HG03097 (cell line): Measurements from ENCODE around the gene NKD1.
A peak's percentile ranks its signal among the peaks of the same experiment; 100 is the strongest.
"Not testable (repeated sequence)": the region's sequence is repeated elsewhere in the genome, so short reads cannot be mapped to it uniquely, and the experiment has no call there.

Experiments
- ATAC-seq: cut with Tn5 transposase; IDR thresholded peaks from one replicate; pipeline ENCODE4 v1.9.1; 2021; ENCODE audit not compliant: unreplicated experiment, low FRiP score

The NKD1 gene, protein sequence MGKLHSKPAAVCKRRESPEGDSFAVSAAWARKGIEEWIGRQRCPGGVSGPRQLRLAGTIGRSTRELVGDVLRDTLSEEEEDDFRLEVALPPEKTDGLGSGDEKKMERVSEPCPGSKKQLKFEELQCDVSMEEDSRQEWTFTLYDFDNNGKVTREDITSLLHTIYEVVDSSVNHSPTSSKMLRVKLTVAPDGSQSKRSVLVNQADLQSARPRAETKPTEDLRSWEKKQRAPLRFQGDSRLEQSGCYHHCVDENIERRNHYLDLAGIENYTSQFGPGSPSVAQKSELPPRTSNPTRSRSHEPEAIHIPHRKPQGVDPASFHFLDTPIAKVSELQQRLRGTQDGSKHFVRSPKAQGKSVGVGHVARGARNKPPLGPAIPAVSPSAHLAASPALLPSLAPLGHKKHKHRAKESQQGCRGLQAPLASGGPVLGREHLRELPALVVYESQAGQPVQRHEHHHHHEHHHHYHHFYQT

DNA sequence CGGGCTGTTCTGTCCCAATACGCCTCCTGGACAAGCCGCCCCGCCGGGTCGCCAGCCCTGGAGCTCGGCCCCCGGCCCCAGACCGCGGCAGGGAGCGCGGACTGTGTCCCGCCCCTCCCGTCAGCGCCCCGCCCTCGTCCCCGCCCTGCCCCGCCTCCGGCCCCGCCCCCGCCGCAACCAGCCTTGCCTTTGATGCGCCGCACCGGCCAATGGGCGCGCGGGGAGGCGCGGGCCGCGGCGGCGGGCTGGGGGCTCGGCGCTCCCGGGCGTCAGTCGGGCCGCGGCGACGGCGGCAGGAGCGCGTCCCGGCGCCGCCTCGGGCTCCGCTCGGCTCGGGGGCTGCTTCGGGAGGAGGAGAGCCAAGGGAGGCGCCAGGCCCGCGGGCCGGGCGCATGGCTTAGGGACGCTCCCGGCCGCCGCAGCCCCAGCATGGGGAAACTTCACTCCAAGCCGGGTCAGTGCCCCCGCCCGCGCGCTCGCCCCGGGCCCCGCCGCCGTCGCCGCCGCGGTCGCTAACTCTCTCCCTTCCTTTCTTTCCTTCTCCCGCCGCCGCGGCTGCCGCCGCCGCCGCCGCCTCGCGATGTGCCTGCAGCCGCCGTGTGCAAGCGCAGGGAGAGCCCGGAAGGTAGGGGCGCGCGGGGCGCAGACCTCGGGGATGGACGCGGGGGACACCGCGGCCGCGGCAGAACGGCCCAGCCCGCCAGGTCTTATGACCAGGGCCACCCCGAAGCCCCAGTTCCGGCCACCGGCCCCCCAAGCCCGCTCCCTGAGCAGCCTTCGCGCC is at the start of gene NKD1:
NKD1 (plus strand) TSS at position 272 of the 784 bp plus-strand sequence; CDS start at position 430, 158 bp downstream.
- ATAC-seq: peak; percentile 48

DNA sequence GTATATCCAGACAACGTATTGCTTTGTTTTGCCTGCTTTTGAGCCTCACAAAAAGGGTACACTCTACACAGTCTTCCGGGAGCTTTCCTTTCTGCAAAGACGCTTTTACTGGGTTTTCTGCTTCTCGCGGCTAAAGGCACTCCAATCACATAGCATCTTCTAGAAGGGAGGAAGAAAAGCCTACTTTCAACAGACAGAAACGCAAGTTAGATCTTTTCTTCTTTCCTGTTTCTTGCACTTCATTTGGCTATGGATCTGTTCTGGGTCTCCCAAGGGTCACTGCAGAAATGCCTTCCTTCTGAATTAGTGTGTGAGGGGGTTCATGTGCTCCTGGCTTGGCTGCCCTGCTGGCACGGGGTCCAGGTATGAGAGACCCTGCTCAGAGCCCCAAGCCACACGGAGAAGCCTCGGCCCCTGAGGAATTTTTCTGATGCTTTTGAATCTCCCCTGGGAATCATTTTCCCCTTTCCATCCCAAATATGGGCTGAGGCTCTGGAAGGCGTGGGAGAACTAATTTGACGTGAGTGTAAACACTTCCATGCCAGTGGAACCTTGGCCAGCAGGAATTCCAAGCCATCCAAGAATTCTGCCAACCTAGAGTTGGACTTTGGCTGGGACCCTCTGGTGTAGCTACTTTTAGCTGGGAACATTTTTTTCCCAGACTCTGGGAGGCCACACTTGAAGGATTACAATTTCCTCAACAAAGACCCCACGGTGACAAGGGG is 49.6 kb upstream of the NKD1 start:
- no peak for ATAC-seq

DNA sequence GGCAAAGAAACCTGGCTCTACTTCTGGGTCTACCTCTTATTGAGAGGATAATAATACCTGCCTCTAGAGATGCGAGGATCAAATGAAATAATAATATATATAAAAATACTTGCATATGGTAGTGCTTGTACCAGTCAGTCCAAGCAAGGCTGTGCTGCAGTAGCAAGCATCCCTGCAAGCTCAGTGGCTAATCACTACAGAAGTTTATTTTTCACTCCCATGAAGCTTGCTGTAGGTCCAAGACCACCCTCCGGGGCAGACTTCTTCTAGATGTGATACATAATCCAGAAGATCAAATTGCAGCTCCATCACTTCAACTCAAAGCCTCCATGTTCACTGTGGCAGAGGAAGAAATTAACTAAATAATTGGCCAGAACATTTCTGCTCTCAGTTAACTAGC is 48.9 kb upstream of the NKD1 start:
- ATAC-seq: no peak

DNA sequence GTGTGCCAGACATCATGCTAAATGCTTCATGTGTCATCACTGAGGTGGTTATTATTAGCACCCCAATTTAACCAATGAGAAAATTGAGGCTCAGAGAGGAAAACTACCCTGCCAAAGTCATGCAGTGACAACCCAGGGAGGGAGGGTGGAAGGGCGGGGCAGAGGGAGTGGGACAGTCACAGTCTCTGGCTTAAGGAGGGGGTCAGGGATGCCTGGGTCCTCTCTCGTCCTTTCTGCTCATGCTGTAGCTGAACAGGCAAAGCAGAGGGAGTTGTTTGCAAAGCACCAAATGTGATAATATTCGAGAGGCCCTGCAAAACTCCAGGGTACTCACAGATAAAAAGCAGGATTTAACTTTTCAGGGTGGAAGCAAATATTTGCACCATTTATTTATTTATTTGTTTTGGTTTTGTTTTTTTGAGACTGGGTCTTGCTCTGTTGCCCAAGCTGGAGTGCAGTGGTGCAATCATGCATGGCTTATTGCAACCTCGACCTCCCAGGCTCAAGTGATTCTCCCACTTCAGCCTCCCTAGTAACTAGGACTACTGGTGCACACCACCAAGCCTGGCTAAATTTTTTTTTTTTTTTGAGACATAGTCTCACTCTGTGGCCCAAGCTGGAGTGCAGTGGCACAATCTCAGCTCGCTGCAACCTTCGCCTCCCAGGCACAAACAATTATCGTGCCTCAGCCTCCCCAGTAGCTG is 47.9 kb upstream of the NKD1 start:
- no peak for ATAC-seq

DNA sequence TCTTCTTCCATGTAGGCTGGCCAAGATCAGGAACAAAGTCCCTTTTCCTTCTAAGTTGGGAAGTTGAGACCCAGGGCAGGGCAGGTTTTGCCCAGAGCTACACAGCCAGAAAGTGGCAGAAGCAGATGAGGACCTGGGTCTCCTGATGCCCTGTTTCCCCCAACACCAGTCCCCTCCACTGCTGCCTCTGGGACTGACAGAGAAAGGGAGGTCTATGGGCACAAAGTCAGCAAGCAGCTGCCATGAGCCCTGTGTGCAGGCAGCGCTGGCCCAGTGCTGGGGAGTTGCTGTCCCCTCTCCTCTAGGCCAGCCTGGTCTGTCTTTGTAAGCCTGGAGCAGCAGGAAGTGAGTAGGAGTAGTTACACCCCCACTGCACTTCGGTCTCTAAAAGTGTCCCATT is 46.9 kb upstream of the NKD1 start:
- no peak for ATAC-seq

DNA sequence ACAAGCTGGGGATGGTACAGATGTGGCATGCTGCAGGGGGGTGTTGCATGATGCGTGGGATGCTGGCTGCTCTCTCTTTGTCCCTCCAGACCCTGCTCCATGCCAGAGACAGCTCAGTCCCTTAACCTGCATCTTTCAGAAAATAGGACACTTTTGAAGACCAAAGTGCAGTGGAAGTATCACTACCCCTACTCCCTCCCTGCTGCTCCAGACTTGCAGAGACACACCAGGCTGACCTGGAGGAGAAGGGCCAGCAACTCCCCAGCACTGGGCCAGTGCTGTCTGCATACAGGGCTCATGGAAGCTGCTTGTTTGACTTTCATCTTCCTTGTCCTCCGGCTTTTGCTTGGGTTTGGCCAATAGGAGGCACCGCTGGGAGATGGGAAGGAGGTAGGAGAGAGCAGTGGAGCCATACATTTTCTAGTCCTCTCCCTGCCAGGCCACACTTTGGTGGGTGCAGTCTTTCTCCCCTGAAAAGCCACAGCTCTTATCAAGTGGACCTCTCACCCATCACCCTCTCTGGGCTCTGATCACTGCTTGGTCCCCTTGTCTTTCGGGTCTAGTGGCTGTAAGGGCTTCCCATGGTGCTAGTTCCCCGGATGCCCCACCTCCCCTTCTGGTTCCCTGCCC is 46.1 kb upstream of the NKD1 start:
- ATAC-seq: no peak

DNA sequence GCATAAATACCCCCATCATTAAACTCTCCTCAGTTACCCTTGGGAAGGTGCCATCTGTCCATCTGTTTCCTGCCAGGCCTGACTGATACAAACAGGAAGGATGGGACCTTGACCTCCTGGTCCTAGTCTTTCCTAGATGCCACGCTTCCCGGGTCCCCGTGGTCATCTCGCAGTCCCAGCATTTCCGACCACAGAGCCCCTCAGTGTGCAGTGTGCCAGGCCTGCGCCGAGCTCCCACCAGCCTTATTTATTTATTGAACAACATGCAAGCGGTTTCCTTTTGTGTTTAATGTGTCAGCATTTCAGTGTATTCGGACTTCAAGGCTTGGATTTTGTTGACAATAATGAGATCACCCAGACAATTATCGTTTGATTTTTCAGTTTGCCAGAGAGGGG is 45.6 kb upstream of the NKD1 start:
- ATAC-seq: no peak

DNA sequence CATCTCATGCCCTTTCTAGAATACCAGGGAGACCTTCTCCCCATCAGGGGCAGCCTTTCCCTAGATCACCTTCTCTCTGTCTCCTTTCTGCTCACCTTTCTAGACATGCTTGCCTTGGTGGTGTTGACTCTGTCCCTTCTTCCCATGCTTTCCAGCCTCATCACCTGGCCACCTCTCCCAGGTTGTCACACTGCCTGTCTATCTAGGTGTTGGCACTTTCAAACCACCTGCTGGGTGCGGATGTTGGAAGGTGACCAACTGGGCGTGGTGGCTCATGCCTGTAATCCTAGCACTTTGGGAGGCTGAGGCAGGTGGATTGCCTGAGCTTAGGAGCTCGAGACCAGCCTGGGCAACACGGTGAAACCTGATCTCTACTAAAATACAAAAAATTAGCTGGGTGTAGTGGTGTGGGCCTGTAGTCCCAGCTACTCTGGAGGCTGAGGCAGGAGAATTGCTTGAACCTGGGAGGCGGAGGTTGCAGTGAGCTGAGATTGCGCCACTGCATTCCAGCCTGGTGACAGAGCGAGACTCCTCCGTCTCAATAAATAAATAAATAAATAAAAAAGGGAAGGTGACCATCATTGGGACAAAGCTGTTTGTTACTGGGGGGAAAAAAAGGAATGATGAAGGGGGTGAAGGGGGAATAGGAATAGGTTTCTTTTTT is 44.2 kb upstream of the NKD1 start:
- ATAC-seq: not testable (repeated sequence)

DNA sequence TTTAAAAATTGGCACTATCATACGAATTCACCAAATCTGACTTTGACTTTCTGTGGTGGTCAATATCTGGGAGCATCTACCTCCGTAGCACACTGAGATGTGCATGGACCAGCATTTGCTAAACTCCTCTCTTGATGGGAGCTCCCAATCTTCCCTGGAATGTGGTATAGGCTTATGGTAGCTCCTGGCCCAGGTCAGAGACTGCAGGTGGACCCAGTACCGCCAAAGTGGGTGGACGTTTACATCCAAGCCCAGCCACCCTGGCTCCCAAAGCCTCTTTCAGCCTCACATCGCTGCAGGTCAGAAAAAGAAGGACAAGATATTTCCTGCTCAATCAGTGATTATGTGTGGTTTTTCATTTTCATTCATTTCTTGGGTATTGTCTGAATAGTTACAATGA is 43.1 kb upstream of the NKD1 start:
- ATAC-seq: no peak

DNA sequence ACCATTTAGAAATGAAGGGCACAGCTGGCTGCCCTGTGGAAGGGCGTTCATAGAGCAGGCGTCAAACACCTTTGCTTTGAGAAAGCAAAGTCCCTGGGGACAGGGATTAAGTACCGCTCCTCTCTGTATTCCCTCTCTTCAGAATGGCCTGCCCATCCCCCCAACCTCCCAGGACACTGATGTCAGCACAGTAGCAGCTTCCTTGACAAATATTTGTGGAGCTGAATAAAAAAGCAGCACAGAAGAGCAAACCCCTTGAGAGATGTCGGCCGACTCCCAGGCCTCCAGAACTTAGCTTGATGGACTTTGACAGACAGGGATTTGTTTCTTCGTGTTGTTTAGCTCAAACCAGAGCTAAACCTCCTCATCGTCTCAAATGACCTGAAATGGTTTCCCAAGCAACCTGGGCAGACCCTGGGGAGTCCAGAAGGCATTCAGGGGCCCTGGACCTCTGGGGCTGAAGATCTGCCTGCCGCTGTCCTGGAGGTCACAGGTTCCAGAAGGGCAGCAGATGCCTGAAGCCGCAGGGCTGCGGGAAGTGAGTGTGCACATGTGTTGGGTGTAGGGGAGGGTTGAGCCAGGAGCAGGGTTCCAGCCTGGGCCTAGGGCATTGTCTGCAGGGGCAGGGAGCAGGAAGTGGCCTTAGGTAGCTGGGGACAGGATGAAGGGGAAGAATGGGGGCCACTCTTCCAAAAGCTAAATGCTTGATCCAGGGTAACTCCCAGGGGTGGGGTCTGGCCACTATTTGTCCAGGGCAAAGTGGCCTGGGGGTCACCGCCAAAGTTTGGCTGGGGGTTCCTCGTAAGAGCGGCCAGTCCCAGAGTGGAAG is 42.3 kb upstream of the NKD1 start:
- ATAC-seq: no peak

DNA sequence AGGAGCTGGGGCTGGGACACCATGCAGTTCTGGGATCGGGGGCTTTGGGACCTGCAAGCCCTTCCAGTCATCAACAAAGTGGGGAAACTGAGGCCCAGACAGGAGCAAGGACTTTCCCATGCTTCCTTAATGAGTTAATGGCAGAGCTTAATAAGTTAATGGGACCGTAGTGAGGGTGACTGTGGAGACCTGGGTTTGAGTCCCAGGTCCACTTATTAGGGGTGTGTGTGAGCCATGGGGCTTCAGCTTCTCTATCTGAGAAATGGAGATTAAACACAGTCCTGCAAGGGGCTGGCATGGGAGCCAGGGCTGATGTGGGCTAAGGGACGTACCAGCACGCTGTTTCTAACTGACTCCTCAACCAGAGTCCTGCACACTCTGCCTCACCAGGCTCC is 41.7 kb upstream of the NKD1 start:
- ATAC-seq: no peak

DNA sequence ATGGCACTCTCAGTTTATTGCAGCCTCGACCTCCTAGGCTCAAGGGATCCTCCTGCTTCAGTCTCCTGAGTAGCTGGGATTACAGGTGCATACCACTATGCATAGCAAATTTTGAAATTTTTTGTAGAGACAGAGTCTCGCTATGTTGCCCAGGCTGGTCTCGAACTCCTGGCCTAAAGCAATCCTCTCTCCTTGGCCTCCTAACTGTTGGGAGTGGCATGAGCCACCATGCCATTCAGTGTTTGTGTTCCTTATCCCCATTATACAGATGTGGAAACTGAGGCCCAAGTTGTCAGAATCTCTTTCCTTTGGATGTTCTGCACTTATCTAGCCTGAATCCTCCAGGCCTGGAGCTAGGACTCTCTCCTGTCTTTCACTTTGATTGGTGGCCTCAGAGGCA is 40.8 kb upstream of the NKD1 start:
- ATAC-seq: no peak

DNA sequence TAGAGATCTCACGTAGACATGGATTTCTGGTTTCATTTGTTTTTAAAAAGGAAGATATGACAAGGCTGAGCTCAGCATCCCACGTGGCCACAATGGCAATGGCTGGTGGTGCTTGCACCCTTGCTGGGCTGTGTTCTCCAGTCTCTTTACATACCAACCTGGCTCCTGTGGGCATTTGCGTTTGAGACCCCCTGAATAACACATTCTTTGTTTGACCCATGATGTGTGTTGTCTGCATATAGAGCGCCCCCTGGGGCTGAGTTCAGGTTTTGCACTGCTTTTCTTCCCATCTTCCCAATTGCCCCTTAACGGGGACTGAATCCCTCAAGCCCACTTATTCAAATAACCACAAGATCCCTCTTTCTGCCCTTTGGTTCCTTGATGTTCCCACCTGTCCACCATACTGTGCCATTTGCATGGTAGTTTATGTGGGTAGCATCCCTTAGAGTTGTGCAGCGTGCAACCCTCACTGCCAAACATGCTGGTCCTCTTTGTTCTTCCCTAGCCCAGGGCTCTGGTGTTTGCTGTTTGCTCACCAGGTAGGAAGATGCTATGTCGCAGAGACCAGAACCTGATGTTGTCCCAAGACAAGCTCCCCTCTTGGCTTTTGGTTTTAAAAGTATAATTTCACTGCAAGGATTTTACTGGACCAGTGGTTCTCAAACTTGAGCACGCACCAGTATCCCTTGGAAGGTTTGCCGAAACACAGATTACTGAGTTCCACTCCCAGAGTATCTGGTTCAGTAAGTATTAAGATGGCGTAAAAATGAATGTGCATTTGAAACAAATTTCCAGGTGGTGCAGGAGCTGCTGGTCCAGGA is 38.5 kb upstream of the NKD1 start:
- no peak for ATAC-seq

DNA sequence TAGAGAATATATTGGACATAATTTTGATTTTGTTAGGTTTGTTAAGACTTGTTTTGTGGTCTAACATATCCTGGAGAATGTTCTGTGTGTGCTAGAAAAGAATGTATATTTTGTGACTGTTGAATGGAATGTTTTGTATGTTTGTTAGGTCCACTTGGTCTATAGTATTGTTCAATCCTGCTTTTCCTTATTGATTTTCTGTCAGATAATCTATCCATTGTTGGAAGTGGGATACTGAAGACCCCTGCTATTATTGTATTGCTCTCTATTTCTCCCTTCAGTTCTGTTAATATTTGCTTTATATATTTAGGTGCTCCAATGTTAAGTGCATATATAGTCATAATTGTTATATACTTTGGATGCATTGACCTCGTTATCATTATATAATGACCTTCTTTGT is 33.0 kb upstream of the NKD1 start:
- ATAC-seq: no peak

DNA sequence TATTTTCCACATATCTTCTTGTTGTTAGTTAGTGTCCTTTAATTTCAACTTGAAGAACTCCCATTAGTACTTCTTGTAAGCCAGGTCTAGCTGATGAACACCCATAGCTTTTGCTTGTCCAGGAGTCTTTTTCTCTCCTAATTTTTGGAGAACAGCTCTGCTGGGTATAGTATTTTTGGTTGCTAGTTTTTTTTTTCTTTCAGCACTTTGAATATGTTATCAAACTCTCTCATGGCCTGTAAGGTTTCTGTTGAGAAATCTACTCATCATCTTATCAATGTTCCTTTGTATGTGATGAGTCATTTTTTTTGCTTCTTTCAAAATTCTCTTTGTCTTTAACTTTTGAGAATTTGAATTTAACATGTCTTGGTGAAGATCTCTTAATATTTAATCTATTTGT is 31.8 kb upstream of the NKD1 start:
- ATAC-seq: no peak

DNA sequence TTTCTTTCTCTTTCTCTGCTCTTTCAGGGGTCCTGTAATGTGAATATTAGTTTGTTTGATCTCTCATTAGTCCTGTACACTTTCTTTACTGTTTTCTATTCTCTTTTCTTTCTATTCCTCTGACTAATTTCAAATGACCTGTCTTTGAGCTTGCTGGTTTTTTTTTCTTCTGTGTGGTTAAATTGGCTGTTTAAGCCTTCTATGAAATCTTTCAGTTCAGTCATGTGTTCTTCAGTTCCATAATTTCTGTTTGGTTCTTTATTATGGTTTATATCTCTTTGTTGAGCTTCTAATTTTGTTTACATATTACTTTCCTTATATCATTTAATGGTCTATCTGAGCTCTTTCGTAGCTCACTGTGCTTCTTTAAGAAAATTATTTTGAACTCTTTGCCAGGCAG is 31.3 kb upstream of the NKD1 start:
- no peak for ATAC-seq

DNA sequence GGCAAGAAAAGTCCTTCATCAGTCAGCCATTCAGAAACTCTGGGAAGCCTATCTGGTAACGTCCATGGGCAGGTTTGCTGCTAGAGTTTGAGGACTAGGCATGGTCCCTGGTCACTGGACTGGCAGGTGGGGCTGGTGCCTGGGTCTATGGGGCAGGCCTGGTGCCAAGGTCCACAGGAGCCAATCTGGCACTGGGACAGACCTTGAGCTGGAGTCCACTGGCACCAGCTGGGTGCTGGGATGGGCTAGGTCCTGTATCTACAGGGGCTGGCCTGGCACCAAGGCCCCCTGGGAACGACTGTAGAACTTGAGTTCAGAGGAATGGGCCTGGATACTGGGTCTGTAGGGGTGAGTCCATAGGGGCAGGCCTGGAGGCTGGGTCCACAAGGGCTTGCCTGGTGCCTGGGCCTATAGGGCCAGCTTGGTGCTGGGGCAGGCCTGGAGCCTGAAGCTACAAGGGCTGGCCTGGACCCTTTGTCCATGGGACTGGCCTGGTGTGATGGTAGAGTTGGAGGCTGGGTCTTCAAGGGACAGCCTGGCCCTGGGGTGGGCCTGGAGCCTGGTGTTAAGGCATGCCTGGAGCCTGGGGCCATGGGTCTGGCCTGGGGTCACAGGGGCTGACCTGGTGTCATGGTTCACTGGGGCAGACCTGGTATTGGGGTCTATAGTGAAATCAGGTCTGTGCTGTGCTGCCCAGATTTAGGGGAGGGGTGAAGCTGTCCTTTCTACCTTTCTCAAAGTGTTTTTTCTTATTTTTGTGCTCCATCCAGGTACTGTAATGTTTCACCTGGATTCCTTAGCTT is 30.5 kb upstream of the NKD1 start:
- no peak for ATAC-seq
